GM23338 (cell line): ENCODE results near the gene AIP. TPM values are rescaled to one million over a fixed set of nuclear protein-coding genes. Genes with fewer than 3 reads are reported as not detected.

Experiments used
- ATAC-seq: fragments of 200-7000 bp; cut with Tn5 transposase; 3 replicates; pipeline ENCODE4 v1.9.1; 2020
- DNase-seq: peaks from one replicate; pipeline ENCODE4 v3.0.0-alpha.2; 2015; ENCODE audit warnings: low spot score
- H2AFZ ChIP-seq: fragments of 200-600 bp; sonication (generic); 2 replicates; pipeline ENCODE4 v1.8.0; 2016; ENCODE audit warnings: antibody characterized with exemption, mild to moderate bottlenecking, moderate library complexity
- H3F3A ChIP-seq: fragments of 200-600 bp; sonication (generic); replicated peaks from 2 replicates; pipeline ENCODE4 v1.8.0; 2017; ENCODE audit warnings: antibody characterized with exemption, mixed run types, low read depth
- H3K27ac ChIP-seq: fragments of 200-600 bp; sonication (generic); 2 replicates; pipeline ENCODE4 v1.6.1; 2016; ENCODE audit warnings: low read depth
- H3K27me3 ChIP-seq: fragments of 200-600 bp; sonication (generic); 2 replicates; pipeline ENCODE4 v1.8.0; 2016; ENCODE audit warnings: mild to moderate bottlenecking, mixed run types, moderate library complexity; ENCODE audit not compliant: insufficient read depth
- H3K36me3 ChIP-seq: fragments of 200-600 bp; sonication (generic); 2 replicates; pipeline ENCODE4 v1.8.0; 2016; ENCODE audit warnings: mild to moderate bottlenecking; ENCODE audit not compliant: insufficient read depth
- H3K4me1 ChIP-seq: fragments of 200-600 bp; sonication (generic); 2 replicates; pipeline ENCODE4 v1.8.0; 2016; ENCODE audit warnings: mild to moderate bottlenecking, moderate library complexity; ENCODE audit not compliant: insufficient read depth
- H3K4me2 ChIP-seq: fragments of 200-600 bp; sonication (generic); 2 replicates; pipeline ENCODE4 v1.7.1; 2017; ENCODE audit warnings: mixed run types
- H3K4me3 ChIP-seq: fragments of 200-600 bp; sonication (generic); 2 replicates; pipeline ENCODE4 v1.6.1; 2016; ENCODE audit warnings: mixed run types
- H3K79me2 ChIP-seq: fragments of 200-600 bp; sonication (generic); replicated peaks from 2 replicates; pipeline ENCODE4 v1.8.0; 2017; ENCODE audit warnings: mild to moderate bottlenecking; ENCODE audit not compliant: insufficient read depth
- H3K9me2 ChIP-seq: fragments of 200-600 bp; sonication (generic); 2 replicates; pipeline ENCODE4 v1.8.0; 2017; ENCODE audit not compliant: insufficient read depth
- H4K20me1 ChIP-seq: fragments of 200-600 bp; sonication (generic); replicated peaks from 2 replicates; pipeline ENCODE4 v1.8.0; 2017; ENCODE audit warnings: mild to moderate bottlenecking; ENCODE audit not compliant: insufficient read depth
- H3K27ac Mint-ChIP-seq: 2 replicates; pipeline ENCODE4 v1.8.0; 2020; ENCODE audit warnings: inconsistent platforms, mild to moderate bottlenecking, moderate library complexity, mixed read lengths
- H3K27me3 Mint-ChIP-seq: 3 replicates; pipeline ENCODE4 v1.8.0; 2022; ENCODE audit warnings: low read depth, mild to moderate bottlenecking, moderate library complexity, mixed read lengths, inconsistent platforms; ENCODE audit not compliant: insufficient read depth, poor library complexity
- H3K36me3 Mint-ChIP-seq: 3 replicates; pipeline ENCODE4 v1.8.0; 2021; ENCODE audit warnings: low read depth, mild to moderate bottlenecking, inconsistent platforms, moderate library complexity, mixed read lengths
- H3K4me1 Mint-ChIP-seq: 3 replicates; pipeline ENCODE4 v1.8.0; 2020; ENCODE audit warnings: mild to moderate bottlenecking, inconsistent platforms, mixed read lengths
- H3K4me3 Mint-ChIP-seq: 3 replicates; pipeline ENCODE4 v1.8.0; 2021; ENCODE audit warnings: moderate library complexity, mild to moderate bottlenecking, inconsistent platforms, mixed read lengths
- H3K9me3 Mint-ChIP-seq: 3 replicates; pipeline ENCODE4 v1.8.0; 2020; ENCODE audit warnings: moderate library complexity, mild to moderate bottlenecking, inconsistent platforms, mixed read lengths
- CREB1 ChIP-seq: fragments of 250-450 bp; sonication (Bioruptor Pico); IDR thresholded peaks from 2 replicates; pipeline ENCODE4 v1.5.0; 2020; ENCODE audit warnings: low read depth, mild to moderate bottlenecking, moderate library complexity
- ETS1 ChIP-seq: IDR thresholded peaks from 2 replicates; pipeline ENCODE4 v1.6.1; 2016; ENCODE audit warnings: antibody characterized with exemption
- JUNB ChIP-seq: IDR thresholded peaks from one replicate; pipeline ENCODE4 v1.6.1; 2016; ENCODE audit warnings: antibody characterized with exemption; ENCODE audit not compliant: unreplicated experiment
- NANOG ChIP-seq: IDR thresholded peaks from 2 replicates; pipeline ENCODE4 v1.6.1; 2016; ENCODE audit warnings: antibody characterized with exemption, borderline replicate concordance
- REST ChIP-seq: IDR thresholded peaks from one replicate; pipeline ENCODE4 v1.6.1; 2018; ENCODE audit warnings: antibody characterized with exemption; ENCODE audit not compliant: unreplicated experiment
- ZNF114 ChIP-seq: fragments of 250-450 bp; sonication (Bioruptor Pico); IDR thresholded peaks from 2 replicates; pipeline ENCODE4 v1.5.0; 2020; ENCODE audit warnings: mild to moderate bottlenecking, moderate library complexity
- ZNF462 ChIP-seq: fragments of 250-450 bp; sonication (Bioruptor Pico); IDR thresholded peaks from 2 replicates; pipeline ENCODE4 v1.5.0; 2020; ENCODE audit warnings: mild to moderate bottlenecking, moderate library complexity
- polyA plus RNA-seq: library from polyadenylated mRNA; unstranded; fragments of >200 nt; fragmentation: Nextera tagmentation; extraction: Ambion mirVana; gene quantifications from 2 replicates; pipeline ENCODE4 v1.2.1, GENCODE V29; 2016
- total RNA-seq: library from RNA; depleted of rRNA; stranded (reverse); fragments of >200 nt; shearing (Covaris generic); gene quantifications from 2 replicates; pipeline ENCODE4 v1.2.3, GENCODE V29; 2014

AIP gene
- total and polyA plus RNA-seq, 2 experiments from 2014 or later, result 29.1 to 32.1 TPM

- Histone ChIP-seq H3K36me3 (no peaks in the 10 kb centered on the region), H3K4me3 (no peak overlapping the region), H3K4me1 (peaks cover 6% of the 10 kb centered on the region; the same call in 1 of the 2 replicates), H3K4me2 (no peak overlapping the region), H3K9me2 (no peaks in the 10 kb centered on the region), H3F3A (no peaks in the 10 kb centered on the region), H3K27ac (no peak overlapping the region), H2AFZ (no peak overlapping the region), H3K27me3 (no peaks in the 10 kb centered on the region), H4K20me1 (no peaks in the 10 kb centered on the region), H3K79me2 (peaks cover 3% of the 10 kb centered on the region; the same call in 1 of the 2 replicates)
- peaks cover 16% of the 10 kb centered on the region for H3K27me3 Mint-ChIP-seq
- TF ChIP-seq JUNB, result no peak
- no peak for TF ChIP-seq NANOG
- TF ChIP-seq REST, result no peak
- DNase-seq (no peak), ATAC-seq (no peak)
- peaks cover 7% of the 10 kb centered on the region for H3K4me1 Mint-ChIP-seq
- no peaks in the 10 kb centered on the region for H3K9me3 Mint-ChIP-seq
- no peaks in the 10 kb centered on the region; the same call in 2 of the 3 replicates for H3K36me3 Mint-ChIP-seq
- no peak overlapping the region for H3K4me3 Mint-ChIP-seq
- H3K27ac Mint-ChIP-seq, result no peak overlapping the region
Observed at GRCh38 chr11:67470337-67471002, 12.4 kb upstream of the AIP start.

GRCh38 chr11:67472882-67473281 is 9.9 kb upstream of the AIP start:
- Histone ChIP-seq H3F3A (no peaks in the 10 kb centered on the region), H3K27ac (no peak overlapping the region), H3K36me3 (no peaks in the 10 kb centered on the region), H3K4me3 (no peak overlapping the region), H3K4me1 (peaks cover 5% of the 10 kb centered on the region; the same call in 1 of the 2 replicates), H3K9me2 (no peaks in the 10 kb centered on the region), H4K20me1 (no peaks in the 10 kb centered on the region), H3K4me2 (no peak overlapping the region), H3K79me2 (no peaks in the 10 kb centered on the region), H2AFZ (no peak overlapping the region), H3K27me3 (no peaks in the 10 kb centered on the region)
- H3K4me3 Mint-ChIP-seq, result no peak overlapping the region
- peaks cover 10% of the 10 kb centered on the region for H3K27me3 Mint-ChIP-seq
- H3K9me3 Mint-ChIP-seq, result peaks cover 4% of the 10 kb centered on the region; the same call in 2 of the 3 replicates
- no peaks in the 10 kb centered on the region; the same call in none of the 3 replicates for H3K4me1 Mint-ChIP-seq
- H3K36me3 Mint-ChIP-seq, result no peaks in the 10 kb centered on the region
- no peak overlapping the region for H3K27ac Mint-ChIP-seq
- ATAC-seq (no peak), DNase-seq (no peak)
- no peak for TF ChIP-seq CREB1
- no peak for TF ChIP-seq ZNF114 (CRISPR knock-in tag)
- no peak for TF ChIP-seq JUNB
- no peak for TF ChIP-seq ZNF462
- TF ChIP-seq ETS1, result no peak
